Fibroblast of skin of scalp (primary cell): ENCODE measurements around the gene ZNF280D.

ENCODE experiments used
- DNase-seq: peaks from one replicate; pipeline ENCODE4 v3.0.0-alpha.2; 2013

The ZNF280D gene

GRCh38 chr15:56752986-56753385 is 19.7 kb upstream of the ZNF280D start:
- DNase-seq: no peak

- peak; percentile 40 for DNase-seq
These were observed 16.7 kb upstream of the ZNF280D start for GRCh38 chr15:56749982-56750381.

- DNase-seq: peak; percentile 46
These were observed 11.7 kb upstream of the ZNF280D start for GRCh38 chr15:56744701-56745683.

- DNase-seq: no peak
These were observed 8.2 kb upstream of the ZNF280D start for GRCh38 chr15:56741541-56741940.

- no peak for DNase-seq
These were observed 6.8 kb upstream of the ZNF280D start for GRCh38 chr15:56739964-56740640.

GRCh38 chr15:56739474-56739873 is 6.2 kb upstream of the ZNF280D start:
- no peak for DNase-seq

- DNase-seq: no peak
These were observed 4.5 kb upstream of the ZNF280D start for GRCh38 chr15:56737791-56738190.

- no peak for DNase-seq
These were observed 3.8 kb upstream of the ZNF280D start for GRCh38 chr15:56736881-56737707.

- DNase-seq: peak; percentile 57
These were observed 3.0 kb upstream of the ZNF280D start for GRCh38 chr15:56736308-56736707.

- DNase-seq: no peak
These were observed 2.3 kb upstream of the ZNF280D start for GRCh38 chr15:56735589-56735988.

GRCh38 chr15:56734013-56734635 is 815 bp upstream of the ZNF280D start:
- DNase-seq: no peak

GRCh38 chr15:56732886-56733135 is 498 bp downstream of the ZNF280D start:
- DNase-seq: no peak

GRCh38 chr15:56732135-56732885 is 999 bp downstream of the ZNF280D start:
- DNase-seq: peak; percentile 62

GRCh38 chr15:56731548-56731947 is 1.8 kb downstream of the ZNF280D start:
- DNase-seq: no peak

GRCh38 chr15:56729561-56729960 is 3.7 kb downstream of the ZNF280D start:
- DNase-seq: no peak

- DNase-seq: no peak
These were observed 7.9 kb downstream of the ZNF280D start for GRCh38 chr15:56725386-56725785.

GRCh38 chr15:56724232-56724631 is 9.1 kb downstream of the ZNF280D start:
- no peak for DNase-seq

GRCh38 chr15:56723787-56724186 is 9.5 kb downstream of the ZNF280D start:
- DNase-seq: no peak

GRCh38 chr15:56719774-56720555 is 13.3 kb downstream of the ZNF280D start:
- DNase-seq: no peak

GRCh38 chr15:56719021-56719612 is 14.2 kb downstream of the ZNF280D start:
- DNase-seq: no peak

- DNase-seq: no peak
These were observed 14.7 kb downstream of the ZNF280D start for GRCh38 chr15:56718560-56718959.
